GM10847 (cell line): Measurements from ENCODE around the gene PKHD1.

Experiments
- POLR2A ChIP-seq: IDR thresholded peaks from 2 replicates; pipeline ENCODE4 v1.6.1; 2011; ENCODE audit not compliant: insufficient read length; ENCODE audit errors: extremely low read depth

Gene PKHD1

GRCh38 chr6:51893366-51893765, 194.0 kb downstream of the PKHD1 start:
- TF ChIP-seq POLR2A, result no peak

GRCh38 chr6:51892750-51893149, 194.7 kb downstream of the PKHD1 start:
- no peak for TF ChIP-seq POLR2A

- no peak for TF ChIP-seq POLR2A
Measured at GRCh38 chr6:51892339-51892738, 195.1 kb downstream of the PKHD1 start.

- no peak for TF ChIP-seq POLR2A
Measured at GRCh38 chr6:51891784-51892183, 195.6 kb downstream of the PKHD1 start.

- TF ChIP-seq POLR2A, result no peak
Measured at GRCh38 chr6:51887859-51888258, 199.6 kb downstream of the PKHD1 start.

- no peak for TF ChIP-seq POLR2A
Measured at GRCh38 chr6:51885957-51886356, 201.5 kb downstream of the PKHD1 start.

- no peak for TF ChIP-seq POLR2A
Measured at GRCh38 chr6:51868591-51869355, 218.6 kb downstream of the PKHD1 start.

- TF ChIP-seq POLR2A, result no peak
Measured at GRCh38 chr6:51866867-51867266, 220.5 kb downstream of the PKHD1 start.

- no peak for TF ChIP-seq POLR2A
Measured at GRCh38 chr6:51865996-51866395, 221.4 kb downstream of the PKHD1 start.

- TF ChIP-seq POLR2A, result no peak
Measured at GRCh38 chr6:51865176-51865575, 222.2 kb downstream of the PKHD1 start.

GRCh38 chr6:51857134-51857533, 230.3 kb downstream of the PKHD1 start:
- TF ChIP-seq POLR2A, result no peak

GRCh38 chr6:51856508-51856907, 230.9 kb downstream of the PKHD1 start:
- no peak for TF ChIP-seq POLR2A

- no peak for TF ChIP-seq POLR2A
Measured at GRCh38 chr6:51855310-51856082, 231.9 kb downstream of the PKHD1 start.

GRCh38 chr6:51854876-51855275, 232.5 kb downstream of the PKHD1 start:
- no peak for TF ChIP-seq POLR2A

- no peak for TF ChIP-seq POLR2A
Measured at GRCh38 chr6:51854347-51854746, 233.1 kb downstream of the PKHD1 start.

GRCh38 chr6:51846531-51846930, 240.9 kb downstream of the PKHD1 start:
- TF ChIP-seq POLR2A, result no peak
